Measurements from ENCODE around the gene ASH1L.

- TF ChIP-seq, protein P1, sequence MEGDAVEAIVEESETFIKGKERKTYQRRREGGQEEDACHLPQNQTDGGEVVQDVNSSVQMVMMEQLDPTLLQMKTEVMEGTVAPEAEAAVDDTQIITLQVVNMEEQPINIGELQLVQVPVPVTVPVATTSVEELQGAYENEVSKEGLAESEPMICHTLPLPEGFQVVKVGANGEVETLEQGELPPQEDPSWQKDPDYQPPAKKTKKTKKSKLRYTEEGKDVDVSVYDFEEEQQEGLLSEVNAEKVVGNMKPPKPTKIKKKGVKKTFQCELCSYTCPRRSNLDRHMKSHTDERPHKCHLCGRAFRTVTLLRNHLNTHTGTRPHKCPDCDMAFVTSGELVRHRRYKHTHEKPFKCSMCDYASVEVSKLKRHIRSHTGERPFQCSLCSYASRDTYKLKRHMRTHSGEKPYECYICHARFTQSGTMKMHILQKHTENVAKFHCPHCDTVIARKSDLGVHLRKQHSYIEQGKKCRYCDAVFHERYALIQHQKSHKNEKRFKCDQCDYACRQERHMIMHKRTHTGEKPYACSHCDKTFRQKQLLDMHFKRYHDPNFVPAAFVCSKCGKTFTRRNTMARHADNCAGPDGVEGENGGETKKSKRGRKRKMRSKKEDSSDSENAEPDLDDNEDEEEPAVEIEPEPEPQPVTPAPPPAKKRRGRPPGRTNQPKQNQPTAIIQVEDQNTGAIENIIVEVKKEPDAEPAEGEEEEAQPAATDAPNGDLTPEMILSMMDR (IDR thresholded peaks at IDR 0.05), result no peak
- TF ChIP-seq POLR2A (IDR thresholded peaks at IDR 0.05), result no peak
These were observed 47.9 kb downstream of the ASH1L start for GRCh38 chr1:155514582-155515187.

Data from body of pancreas (tissue), 4 donors.